Measurements from ENCODE around the gene GARIN5B.

GARIN5B gene

GRCh38 chr19:55387736-55388497, 24.9 kb upstream of the GARIN5B start:
- DNase-seq: no peak

DNA sequence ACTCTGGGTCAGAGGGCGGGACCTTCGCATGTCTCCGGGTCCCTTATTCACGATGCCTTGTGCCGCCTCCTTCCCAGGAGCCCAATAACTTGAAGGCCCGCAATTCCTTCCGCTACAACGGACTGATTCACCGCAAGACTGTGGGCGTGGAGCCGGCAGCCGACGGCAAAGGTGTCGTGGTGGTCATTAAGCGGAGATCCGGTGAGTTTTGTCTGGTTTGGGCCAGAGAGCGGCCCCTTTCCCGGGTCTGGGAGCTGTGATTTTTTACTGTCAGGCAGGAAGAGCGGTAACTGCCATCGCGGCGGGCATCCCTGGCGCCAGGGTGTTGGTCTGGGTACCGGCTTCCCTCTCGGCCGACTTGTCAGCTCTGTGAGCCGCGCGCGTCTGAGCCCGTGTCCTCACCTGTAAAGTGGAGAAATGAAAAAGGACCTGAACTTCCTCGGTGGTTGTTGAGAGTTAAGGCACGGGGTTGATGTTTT, 23.5 kb upstream of the GARIN5B start:
- no peak for DNase-seq

GRCh38 chr19:55385724-55386492, 22.8 kb upstream of the GARIN5B start, which contains the start of gene RPL28:
Gene RPL28 (plus strand): TSS chr19:55385932. CDS start chr19:55386358, 426 bp downstream.
- DNase-seq: peak; percentile 99

- peak; percentile 95 for DNase-seq
Measured at GRCh38 chr19:55384920-55385723, 22.1 kb upstream of the GARIN5B start.

DNA sequence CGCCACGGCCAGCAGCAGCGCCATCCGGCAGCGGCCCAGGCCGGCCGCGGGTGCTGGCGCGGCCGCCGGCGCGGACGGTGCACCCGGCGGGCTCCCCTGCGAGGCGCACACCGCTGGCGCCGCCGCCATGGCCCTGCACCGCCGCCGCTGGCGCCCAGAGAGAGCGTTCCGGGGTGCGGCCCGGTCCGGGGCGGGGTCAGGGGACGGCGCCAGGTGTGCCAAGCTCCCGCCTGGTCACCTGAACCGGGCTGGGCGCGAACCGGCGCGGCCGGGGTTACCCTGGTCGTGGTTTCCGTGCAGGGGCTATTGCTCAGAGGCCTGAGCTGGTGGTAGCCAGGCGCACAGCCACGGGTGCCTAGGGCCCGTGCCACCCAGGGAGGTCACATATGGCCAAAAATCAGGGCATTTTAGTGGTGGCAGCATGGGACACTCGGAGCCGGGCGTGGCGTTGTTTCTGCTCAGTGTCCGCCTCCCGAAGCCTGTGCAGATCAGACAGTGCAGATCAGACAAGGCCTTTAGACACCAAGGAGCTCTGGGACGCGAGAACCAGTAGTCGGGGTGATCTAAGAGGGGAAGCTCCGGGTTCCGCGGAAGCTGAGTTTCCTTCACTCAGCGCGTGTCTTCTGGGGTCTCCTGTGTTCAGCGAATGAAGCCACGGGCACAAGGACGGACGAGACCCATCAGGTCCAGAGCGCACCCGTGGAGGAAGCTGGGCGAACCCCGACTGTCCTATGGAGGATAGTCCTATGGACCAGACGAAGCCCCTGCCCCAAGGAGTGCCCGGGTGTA, 21.3 kb upstream of the GARIN5B start, which contains the start of gene TMEM238:
Gene TMEM238, minus strand, starts transcription at position 162 of the 789 bp plus-strand sequence. Its CDS starts 33 bp downstream, at position 129.
- DNase-seq: peak; percentile 36

DNA sequence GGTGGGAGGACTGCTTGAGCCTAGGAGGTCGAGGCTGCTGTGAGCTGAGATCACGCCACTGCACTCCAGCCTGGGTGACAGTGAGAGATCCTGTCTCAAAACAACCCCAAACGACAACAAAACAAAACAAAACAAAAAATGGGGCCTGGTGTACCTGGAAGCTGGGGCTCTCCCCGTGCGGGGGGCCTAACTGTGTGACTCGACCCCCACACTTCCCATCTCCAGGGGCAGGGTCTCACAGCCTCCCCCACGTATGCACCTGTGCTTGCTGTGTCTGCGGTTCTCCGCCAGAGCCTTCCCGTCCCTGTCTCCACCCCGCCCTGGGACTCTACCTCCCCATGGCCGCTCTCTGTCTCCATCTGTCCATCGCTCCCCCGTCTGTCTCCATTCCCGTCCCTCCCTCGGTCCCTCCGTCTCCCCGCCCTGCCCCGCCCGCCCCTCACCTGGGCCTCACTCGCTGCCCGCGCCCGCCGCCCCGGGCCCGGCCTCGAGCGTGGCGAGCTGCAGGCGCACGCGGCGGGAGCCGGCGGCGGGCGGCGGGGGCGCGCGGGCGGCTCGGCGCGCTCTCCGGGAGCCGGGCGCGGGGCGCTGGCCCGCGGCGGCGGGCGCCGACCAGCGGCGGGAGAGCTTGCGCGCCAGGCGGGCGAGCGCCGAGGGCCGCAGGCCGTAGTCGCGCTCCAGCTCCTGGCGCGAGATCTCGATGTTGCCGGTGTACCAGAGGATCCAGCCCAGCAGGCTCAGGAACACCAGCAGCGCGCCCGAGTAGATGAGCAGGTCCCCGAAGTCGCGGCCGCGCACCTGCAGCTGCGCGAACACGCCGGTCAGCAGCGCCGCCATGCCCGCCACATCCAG, 20.4 kb upstream of the GARIN5B start:
- peak; percentile 65 for DNase-seq

GRCh38 chr19:55382522-55383054, 19.5 kb upstream of the GARIN5B start:
- DNase-seq: no peak

DNA sequence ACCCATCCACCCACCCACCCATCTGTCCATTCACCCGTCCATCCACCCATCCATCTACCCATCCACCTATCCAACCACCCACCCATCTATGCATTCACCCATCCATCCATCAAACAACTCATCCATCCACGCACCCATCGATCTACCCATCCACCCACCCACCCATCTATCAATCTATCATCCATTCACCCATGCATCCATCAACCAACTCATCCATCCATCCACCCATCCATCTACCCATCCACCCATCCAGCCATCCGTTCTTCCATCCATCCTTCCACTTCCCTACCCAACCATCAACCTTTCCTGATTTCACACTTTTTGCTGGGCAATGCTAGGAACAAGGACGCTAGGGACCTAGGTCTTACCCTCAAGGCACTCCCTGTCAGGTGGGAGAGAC, 19.0 kb upstream of the GARIN5B start:
- DNase-seq: no peak

GRCh38 chr19:55379174-55379573, 16.1 kb upstream of the GARIN5B start:
- no peak for DNase-seq

DNA sequence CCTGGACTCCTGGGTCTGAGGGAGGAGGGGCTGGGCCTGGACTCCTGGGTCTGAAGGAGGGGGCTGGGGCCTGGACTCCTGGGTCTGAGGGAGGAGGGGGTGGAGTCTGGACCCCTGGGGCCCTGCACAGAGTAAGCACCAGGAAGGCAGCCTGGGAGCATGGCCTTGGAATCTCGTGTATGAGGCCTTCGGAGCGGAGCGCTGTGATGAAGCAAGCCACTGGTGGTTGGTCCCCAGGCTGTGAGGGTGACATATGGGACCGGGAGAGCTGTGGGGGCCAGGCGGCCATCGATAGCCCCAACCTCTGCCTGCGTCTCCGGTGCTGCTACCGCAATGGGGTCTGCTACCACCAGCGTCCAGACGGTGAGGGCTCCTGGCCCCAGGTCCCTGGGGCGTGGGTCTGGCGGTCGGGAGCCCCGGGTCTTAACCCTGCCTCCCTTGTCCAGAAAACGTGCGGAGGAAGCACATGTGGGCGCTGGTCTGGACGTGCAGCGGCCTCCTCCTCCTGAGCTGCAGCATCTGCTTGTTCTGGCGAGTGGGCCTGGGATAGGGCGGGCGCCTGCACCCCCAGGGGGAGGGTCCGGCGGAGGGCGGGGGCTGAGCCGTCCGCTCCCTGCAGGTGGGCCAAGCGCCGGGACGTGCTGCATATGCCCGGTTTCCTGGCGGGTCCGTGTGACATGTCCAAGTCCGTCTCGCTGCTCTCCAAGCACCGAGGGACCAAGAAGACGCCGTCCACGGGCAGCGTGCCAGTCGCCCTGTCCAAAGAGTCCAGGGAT, 14.5 kb upstream of the GARIN5B start:
- no peak for DNase-seq

DNA sequence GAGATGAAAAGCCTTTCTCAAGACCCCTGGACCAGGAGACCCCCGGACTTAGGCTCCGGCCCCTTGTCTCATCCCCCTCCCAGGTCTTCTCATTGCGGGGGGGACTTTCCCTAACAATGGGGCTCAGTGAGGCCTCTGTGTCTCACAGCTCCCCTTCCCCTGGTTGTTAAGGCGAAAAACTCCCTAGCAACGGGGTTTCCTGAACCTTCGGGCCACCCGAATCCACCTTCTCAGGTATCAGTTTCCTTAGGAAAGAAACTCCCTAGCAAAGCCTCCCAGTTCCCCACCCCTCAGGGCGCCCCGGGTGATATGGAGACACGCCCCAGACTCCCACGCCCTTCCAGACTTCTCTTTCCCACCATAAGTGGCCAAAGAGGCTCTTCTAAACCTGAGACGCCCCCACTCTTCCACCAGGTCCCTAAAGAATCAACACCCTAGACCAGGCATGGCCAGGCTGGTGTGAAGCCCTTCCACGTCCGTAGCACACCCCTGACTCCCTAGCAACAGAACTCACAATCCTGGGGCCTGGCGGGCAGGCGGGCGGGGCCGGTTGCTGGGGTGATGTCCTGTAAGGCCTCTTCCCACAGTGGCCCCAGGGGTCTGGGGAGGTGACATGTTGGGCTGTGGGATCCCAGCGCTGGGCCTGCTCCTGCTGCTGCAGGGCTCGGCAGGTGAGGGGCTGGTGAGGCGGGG, 13.3 kb upstream of the GARIN5B start, which contains the start of gene TMEM190:
Gene TMEM190, plus strand, starts transcription at position 586 of the 693 bp plus-strand sequence. Its CDS starts 28 bp downstream, at position 614.
- no peak for DNase-seq

DNA sequence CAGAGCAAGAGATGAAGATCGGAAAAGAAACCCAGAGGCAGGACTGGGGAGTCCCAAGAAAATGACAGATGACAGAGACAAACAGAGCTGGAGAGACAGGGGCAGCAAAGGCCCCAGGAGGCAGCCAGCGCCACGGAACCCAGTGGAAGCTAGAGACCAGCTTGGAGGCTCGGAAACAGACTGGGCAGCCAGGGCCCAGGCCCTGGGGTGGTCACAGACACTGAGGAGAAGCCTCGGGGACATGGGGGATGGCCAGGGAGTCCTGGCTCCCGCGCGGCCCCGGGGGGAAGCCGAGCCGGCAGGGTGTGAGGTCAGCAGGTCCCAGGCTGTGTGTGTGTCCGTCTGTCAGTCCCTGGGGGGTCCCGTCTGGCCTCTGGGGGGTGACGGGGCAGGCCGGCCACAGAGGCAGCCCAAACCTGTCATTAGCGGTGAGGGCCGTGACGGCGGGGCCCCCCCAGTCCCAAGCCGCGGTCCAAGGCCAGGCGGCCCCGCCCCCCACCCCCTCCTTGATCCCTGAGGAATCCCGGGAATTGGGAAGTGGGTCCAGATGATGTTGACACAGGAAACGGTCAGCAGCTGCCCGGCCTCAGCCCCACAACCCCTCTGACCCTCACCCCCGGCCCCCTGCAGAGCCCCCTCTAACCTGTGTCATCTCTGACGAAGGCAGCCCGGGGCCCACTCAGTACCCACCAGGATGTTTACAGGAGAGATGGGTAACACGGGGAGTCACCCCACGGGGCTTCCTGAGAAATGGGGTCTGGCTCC, 11.1 kb upstream of the GARIN5B start:
- DNase-seq: no peak

GRCh38 chr19:55373306-55373992, 10.4 kb upstream of the GARIN5B start:
- no peak for DNase-seq

DNA sequence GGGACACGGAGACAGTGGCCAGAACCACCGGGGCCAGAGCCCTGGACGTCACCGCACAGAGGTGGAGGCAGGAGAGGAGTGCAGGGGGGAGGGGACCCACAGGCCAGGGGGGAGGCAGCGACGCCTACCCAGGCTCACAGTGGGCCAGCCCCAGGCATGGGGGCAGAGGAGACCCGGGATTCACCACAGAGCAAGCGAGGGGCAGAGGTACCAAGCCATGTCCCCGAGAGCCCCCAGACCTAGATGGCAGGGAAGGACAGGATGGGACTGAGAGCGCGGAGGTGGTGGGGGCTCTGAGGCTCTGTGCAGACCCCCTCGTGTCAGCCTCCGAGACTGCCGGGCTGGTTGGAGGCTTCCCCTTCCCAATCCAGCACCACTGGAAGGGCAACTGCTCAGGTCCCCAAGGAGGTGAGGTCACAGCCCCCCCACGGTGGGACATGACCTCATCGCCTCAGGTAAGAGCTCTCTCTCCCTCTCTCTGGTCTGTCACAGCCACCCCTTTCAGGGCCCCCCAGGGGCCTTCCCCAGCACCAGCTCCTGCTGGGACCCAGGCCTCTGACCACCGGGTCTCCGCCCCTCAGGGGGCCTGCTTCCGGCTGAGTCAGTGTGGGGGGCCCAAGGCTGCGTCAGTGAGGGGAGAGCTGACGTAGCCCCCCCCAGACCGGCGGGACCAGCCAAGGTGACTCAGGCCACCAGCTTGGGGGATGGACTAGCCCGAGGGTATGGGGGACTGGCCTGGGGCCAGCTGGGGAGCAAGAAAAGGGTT, 9.4 kb upstream of the GARIN5B start:
- DNase-seq: no peak

DNA sequence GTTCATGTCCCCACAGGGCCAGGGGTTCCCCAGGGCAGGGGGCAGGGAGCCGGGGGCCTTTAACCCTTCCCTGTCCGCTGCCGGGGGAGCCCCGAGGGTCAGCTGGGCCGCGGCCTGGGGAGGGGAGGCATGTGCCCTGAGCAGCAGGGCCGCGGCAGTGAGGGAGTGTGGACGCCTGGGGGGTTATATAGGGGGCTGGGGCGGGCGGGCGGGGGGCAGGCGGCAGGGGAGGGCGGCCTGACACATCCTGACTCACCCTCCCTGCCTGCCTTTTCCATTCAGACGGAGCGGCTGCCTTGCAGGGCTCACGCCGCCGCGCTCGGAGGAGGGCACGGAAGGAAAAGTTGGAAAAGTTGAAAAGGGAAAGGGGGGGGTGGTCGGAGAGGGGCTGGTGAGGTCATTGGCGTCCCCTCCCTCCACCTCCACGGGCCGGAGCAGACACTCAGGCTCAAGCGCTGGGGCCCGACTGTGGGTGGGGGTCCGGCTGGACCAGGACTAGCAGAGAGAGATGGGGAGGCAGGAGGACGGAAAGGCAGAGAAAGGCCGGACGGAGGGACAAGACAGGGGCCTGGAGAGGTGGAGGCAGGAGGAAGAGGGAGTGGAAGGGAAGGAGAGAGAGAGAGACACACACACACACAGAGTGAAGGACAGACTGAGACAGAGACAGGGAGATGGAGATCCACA, 7.4 kb upstream of the GARIN5B start, which contains the start of gene IL11:
Gene IL11, minus strand, starts transcription at position 159 of the 684 bp plus-strand sequence. Its CDS starts 153 bp downstream, at position 6.
- no peak for DNase-seq

DNA sequence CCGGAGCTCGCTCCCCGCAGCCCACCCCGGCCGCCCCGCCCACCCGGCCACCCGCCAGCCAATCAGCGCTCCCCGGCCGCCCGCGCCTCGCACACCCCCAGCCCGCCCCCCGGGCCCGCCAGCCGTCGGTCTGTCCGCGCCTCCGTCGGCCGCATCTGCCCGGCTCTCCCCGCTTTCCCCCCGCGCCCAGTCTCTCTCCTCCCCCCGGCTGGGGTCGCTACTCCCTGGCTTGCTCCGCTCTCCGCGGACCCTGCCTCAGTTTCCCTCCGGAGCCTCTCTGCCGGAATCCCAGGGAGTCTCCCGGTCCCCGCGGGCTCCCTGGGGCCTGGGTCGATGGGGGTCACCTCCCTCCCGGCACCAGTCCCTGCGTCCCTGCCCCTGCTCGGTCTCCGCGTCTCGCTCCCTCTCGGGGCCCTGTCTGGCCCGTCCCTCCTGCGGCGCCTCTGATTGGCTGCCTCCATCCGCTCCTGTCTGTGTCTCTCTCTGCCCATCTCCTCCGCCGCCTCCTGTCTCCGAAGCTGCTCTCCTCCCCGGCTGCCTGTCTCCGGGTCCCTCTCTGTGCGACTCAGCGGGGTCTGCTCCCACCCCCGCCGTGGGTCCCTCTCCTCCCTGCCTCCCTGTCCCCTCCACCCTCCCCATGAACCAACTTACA, 6.7 kb upstream of the GARIN5B start:
- DNase-seq: no peak
